ENCODE measurements around the gene DIRAS1. TPM values are rescaled to one million over a fixed set of nuclear protein-coding genes. Genes with fewer than 3 reads are reported as not detected.

The DIRAS1 gene
- total RNA-seq, 1 experiment from 2014 or later = 25.0 TPM

DNA sequence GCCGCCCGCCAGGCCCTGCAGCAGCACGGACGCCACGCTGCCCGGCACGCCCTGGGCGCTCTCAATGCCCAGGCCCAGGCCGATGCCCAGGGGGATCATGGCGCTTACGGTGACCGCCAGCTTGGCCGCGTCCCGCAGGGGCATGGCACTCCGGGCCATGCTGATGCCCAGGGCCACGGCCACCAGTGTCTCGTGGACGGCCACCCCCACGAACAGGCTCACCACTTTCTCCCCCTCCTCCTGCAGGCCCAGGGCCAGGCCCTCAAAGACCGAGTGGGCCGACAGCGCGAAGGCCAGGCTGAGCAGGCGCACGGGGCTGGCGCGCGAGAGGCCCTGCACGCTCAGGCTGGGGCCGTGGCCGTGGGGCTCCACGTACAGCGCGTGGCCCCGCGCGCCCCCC, 11.7 kb upstream of the DIRAS1 start:
- Mint-ChIP-seq H3K36me3 (peaks cover 31% of the 10 kb centered on the region), H3K4me3 (no peak overlapping the region), H3K9me3 (peaks cover 10% of the 10 kb centered on the region; the same call in 1 of the 2 replicates), H3K4me1 (no peaks in the 10 kb centered on the region), H3K27me3 (ENCODE audit: low read depth) (no peaks in the 10 kb centered on the region), H3K27ac (no peak overlapping the region)
- CTCF ChIA-PET = interaction anchor here (1.3 kb wide), 1 partner anchor 84 kb away, joined by 4 read pairs; no protein-coding TSS in a partner anchor
- DNase-seq (ENCODE audit: low spot score) = no peak
- POLR2A ChIA-PET = no interaction called here
- ATAC-seq = no peak
- TF ChIP-seq FOXP1 (CRISPR knock-in tag; IDR thresholded peaks at IDR 0.05; ENCODE audit: borderline replicate concordance) (no peak), NFATC4 (CRISPR knock-in tag; IDR thresholded peaks at IDR 0.05) (no peak), NFE2L1 (CRISPR knock-in tag; IDR thresholded peaks at IDR 0.05) (no peak)
- TF ChIP-seq, protein P1, sequence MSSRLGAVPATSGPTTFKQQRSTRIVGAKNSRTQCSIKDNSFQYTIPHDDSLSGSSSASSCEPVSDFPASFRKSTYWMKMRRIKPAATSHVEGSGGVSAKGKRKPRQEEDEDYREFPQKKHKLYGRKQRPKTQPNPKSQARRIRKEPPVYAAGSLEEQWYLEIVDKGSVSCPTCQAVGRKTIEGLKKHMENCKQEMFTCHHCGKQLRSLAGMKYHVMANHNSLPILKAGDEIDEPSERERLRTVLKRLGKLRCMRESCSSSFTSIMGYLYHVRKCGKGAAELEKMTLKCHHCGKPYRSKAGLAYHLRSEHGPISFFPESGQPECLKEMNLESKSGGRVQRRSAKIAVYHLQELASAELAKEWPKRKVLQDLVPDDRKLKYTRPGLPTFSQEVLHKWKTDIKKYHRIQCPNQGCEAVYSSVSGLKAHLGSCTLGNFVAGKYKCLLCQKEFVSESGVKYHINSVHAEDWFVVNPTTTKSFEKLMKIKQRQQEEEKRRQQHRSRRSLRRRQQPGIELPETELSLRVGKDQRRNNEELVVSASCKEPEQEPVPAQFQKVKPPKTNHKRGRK (CRISPR knock-in tag; IDR thresholded peaks at IDR 0.05; ENCODE audit: borderline replicate concordance) = no peak
- TF ChIP-seq, protein P2, sequence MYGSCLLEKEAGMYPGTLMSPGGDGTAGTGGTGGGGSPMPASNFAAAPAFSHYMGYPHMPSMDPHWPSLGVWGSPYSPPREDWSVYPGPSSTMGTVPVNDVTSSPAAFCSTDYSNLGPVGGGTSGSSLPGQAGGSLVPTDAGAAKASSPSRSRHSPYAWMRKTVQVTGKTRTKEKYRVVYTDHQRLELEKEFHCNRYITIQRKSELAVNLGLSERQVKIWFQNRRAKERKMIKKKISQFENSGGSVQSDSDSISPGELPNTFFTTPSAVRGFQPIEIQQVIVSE (CRISPR knock-in tag; IDR thresholded peaks at IDR 0.05; ENCODE audit: borderline replicate concordance) = no peak

DNA sequence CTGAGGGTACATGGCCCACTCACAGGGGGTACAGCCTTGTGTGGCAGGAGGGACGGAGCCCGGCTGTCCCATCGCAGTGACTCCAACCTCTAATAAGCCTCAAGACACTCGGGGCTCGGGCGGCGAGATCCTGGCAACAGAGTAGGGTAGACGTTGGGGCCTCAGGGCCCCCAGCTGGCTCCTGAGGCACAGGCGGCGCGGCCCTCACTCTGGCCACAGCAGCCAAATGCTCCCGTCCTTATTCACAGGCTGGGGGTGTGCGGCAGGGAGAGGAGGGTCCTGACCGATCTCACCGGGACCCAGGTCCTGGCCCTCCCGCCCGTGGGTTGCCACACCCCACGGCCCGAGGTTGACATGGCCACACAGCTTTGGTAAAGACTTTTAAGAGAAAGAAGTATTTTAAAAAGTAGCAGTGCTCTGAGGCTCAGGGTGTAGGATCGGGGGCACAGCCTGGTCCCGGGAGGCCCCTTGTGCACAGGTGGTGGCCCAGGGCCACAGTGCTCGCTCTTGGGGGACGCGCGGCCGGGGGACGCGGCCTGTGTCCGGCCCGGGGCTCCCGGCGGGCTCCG, 11.1 kb upstream of the DIRAS1 start:
- CTCF ChIA-PET = interaction anchor here (1.3 kb wide), 1 partner anchor 84 kb away, joined by 4 read pairs; no protein-coding TSS in a partner anchor
- no peaks in the 10 kb centered on the region for H3K27me3 Mint-ChIP-seq (ENCODE audit: low read depth)
- H3K36me3 Mint-ChIP-seq = peaks cover 27% of the 10 kb centered on the region
- no peak for DNase-seq (ENCODE audit: low spot score)
- H3K9me3 Mint-ChIP-seq = peaks cover 10% of the 10 kb centered on the region; the same call in 1 of the 2 replicates
- H3K27ac Mint-ChIP-seq = no peak overlapping the region
- no peak overlapping the region for H3K4me3 Mint-ChIP-seq
- POLR2A ChIA-PET = no interaction called here
- no peak for ATAC-seq
- TF ChIP-seq CTCF (IDR thresholded peaks at IDR 0.05) = no peak
- H3K4me1 Mint-ChIP-seq = no peaks in the 10 kb centered on the region

DNA sequence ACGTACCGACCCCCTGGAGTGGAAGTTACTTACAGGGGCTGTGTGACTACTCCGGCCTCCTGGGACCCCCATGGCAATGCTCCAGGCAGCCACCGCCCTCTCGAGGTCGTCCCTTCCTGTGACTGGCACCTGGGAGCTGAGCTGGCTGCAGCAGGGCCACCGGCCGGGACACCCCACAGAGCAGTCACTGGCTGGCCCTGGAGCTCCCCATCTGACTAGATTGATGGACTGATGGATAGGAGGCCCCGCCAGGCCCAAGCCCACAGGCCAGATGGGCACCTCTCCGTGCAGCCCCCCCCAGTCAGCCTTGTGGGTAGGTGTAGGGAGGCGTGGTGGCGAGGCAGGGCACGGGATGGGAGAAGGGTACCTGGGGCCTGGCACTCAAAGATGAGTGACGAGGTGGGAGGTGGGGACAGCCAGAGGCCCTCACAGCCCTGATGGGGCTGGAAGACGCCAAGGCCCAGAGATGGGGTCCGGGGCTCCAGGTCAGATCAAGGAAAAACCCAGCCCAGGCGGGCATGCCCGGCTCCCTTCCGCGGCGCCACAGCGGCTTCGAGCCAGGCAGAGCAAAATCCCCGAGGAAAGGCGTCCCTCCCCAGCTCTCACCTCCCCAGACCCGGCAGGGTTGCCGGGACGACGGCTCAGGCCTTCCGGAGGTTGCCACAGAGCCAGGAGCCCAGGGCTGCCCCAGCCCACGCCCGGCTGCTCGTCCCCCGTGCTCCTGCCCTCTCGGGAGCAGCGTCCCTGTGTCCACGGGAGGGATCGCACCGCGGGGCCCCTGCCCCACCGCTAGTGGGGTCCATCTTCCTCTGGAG, 10.2 kb upstream of the DIRAS1 start:
- H3K4me1 Mint-ChIP-seq = 0 out of 2 replicates have a peak, but pooled peaks cover 3% of the 10 kb centered on the region
- H3K9me3 Mint-ChIP-seq = peaks cover 2% of the 10 kb centered on the region; the same call in 1 of the 2 replicates
- no peak overlapping the region for H3K4me3 Mint-ChIP-seq
- no peak overlapping the region for H3K27ac Mint-ChIP-seq
- CTCF ChIA-PET = interaction anchor here (1.3 kb wide), 1 partner anchor 83 kb away, joined by 4 read pairs; no protein-coding TSS in a partner anchor
- DNase-seq (ENCODE audit: low spot score) = no peak
- H3K36me3 Mint-ChIP-seq = peaks cover 19% of the 10 kb centered on the region
- H3K27me3 Mint-ChIP-seq (ENCODE audit: low read depth) = 0 out of 2 replicates have a peak, but pooled peaks cover under 1% of the 10 kb centered on the region
- ATAC-seq = no peak
- POLR2A ChIA-PET = no interaction called here
- TF ChIP-seq EMX1 (CRISPR knock-in tag; IDR thresholded peaks at IDR 0.05) = no peak
- TF ChIP-seq, protein P3, sequence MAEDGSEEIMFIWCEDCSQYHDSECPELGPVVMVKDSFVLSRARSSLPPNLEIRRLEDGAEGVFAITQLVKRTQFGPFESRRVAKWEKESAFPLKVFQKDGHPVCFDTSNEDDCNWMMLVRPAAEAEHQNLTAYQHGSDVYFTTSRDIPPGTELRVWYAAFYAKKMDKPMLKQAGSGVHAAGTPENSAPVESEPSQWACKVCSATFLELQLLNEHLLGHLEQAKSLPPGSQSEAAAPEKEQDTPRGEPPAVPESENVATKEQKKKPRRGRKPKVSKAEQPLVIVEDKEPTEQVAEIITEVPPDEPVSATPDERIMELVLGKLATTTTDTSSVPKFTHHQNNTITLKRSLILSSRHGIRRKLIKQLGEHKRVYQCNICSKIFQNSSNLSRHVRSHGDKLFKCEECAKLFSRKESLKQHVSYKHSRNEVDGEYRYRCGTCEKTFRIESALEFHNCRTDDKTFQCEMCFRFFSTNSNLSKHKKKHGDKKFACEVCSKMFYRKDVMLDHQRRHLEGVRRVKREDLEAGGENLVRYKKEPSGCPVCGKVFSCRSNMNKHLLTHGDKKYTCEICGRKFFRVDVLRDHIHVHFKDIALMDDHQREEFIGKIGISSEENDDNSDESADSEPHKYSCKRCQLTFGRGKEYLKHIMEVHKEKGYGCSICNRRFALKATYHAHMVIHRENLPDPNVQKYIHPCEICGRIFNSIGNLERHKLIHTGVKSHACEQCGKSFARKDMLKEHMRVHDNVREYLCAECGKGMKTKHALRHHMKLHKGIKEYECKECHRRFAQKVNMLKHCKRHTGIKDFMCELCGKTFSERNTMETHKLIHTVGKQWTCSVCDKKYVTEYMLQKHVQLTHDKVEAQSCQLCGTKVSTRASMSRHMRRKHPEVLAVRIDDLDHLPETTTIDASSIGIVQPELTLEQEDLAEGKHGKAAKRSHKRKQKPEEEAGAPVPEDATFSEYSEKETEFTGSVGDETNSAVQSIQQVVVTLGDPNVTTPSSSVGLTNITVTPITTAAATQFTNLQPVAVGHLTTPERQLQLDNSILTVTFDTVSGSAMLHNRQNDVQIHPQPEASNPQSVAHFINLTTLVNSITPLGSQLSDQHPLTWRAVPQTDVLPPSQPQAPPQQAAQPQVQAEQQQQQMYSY (CRISPR knock-in tag; IDR thresholded peaks at IDR 0.05) = no peak
- TF ChIP-seq AR (CRISPR knock-in tag; IDR thresholded peaks at IDR 0.05) = no peak
- no peak for TF ChIP-seq FOXP4 (CRISPR knock-in tag; IDR thresholded peaks at IDR 0.05)
- TF ChIP-seq ZNF281 (CRISPR knock-in tag; IDR thresholded peaks at IDR 0.05) = no peak
- TF ChIP-seq IRF2 (CRISPR knock-in tag; IDR thresholded peaks at IDR 0.05; ENCODE audit: borderline replicate concordance, low read depth) = no peak
- TF ChIP-seq ATF1 (CRISPR knock-in tag; IDR thresholded peaks at IDR 0.05) = no peak

All from WTC11 (cell line).